ENCODE results near the gene IRF2. TPM values are rescaled to one million over a fixed set of nuclear protein-coding genes. Genes with fewer than 3 reads are reported as not detected.

Gene IRF2
- total RNA-seq, 1 donor from 2014 or later: 12.6 TPM

DNA sequence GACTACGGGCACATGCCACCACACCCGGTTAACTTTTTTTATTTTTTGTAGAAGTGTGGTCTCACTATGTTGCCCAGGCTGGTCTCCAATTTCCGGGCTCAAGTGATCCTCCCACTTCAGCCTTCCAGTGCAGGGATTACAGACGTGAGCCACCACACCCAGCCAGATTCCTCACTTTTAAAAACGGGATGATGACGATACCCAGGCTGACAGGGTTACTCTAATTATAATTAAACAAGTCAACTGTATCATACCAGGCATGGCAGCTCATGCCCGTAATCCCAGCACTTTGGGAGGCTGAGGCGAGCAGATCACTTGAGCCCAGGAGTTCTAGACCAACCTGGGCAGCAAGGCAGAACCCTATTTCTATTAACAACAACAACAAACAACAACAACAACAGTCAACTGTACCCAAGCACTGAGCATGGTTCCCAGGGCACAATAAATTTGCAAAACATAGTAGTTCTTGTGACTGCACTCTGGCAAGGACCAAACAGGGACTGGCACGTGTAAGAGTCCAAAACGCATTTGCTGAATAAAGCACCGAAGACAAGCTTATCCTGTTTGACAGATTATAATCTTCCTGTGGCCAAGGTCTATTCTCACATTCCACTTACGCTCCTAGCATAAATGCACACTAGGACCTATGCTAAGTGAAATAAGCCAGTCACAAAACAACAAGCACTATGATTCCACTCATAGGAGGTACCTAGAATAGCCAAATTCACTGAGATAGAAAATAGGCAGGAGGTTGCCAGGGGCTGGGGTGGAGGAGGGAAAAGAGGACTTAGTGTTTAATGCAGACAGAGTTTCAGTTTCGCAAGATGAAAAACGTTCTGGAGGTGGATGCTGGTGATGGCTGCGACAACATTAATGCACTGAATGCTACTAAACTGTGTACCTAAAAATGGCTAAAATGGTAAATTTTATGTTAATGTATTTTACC lies 77.5 kb downstream of the IRF2 start:
- Mint-ChIP-seq H3K27me3 (ENCODE audit: low read depth) (no peaks in the 10 kb centered on the region), H3K4me3 (no peak overlapping the region), H3K36me3 (ENCODE audit: low read depth) (peaks cover 22% of the 10 kb centered on the region), H3K9me3 (no peaks in the 10 kb centered on the region), H3K27ac (ENCODE audit: unreplicated experiment) (no peak overlapping the region), H3K4me1 (peaks cover 24% of the 10 kb centered on the region)
- TF ChIP-seq, protein P1, sequence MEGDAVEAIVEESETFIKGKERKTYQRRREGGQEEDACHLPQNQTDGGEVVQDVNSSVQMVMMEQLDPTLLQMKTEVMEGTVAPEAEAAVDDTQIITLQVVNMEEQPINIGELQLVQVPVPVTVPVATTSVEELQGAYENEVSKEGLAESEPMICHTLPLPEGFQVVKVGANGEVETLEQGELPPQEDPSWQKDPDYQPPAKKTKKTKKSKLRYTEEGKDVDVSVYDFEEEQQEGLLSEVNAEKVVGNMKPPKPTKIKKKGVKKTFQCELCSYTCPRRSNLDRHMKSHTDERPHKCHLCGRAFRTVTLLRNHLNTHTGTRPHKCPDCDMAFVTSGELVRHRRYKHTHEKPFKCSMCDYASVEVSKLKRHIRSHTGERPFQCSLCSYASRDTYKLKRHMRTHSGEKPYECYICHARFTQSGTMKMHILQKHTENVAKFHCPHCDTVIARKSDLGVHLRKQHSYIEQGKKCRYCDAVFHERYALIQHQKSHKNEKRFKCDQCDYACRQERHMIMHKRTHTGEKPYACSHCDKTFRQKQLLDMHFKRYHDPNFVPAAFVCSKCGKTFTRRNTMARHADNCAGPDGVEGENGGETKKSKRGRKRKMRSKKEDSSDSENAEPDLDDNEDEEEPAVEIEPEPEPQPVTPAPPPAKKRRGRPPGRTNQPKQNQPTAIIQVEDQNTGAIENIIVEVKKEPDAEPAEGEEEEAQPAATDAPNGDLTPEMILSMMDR (conservative IDR thresholded peaks at IDR 0.05): no peak
- DNase-seq (ENCODE audit: low read depth, low spot score): no peak

DNA sequence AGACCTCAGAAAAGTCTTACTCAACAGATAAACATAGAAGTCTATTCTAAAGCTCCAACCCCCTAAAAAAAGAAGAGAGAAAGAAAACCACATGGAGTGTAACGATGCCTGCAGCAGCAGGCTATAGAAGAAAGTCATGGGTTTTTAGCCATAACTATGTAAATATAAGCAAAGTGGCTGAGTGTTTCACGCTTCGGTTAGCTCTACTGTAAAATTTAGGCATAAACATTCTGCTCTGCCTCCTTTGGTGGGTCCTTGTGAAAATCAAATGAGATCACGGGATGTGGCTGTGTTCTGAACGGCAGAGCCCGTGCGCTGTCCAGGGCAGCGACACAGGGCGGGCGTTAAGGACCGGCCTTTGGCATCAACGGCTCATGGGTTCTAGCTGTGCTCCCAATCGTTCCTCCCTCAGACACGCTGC lies 78.4 kb downstream of the IRF2 start:
- H3K4me3 Mint-ChIP-seq: no peak overlapping the region
- no peak for DNase-seq (ENCODE audit: low read depth, low spot score)
- H3K9me3 Mint-ChIP-seq: no peaks in the 10 kb centered on the region
- no peaks in the 10 kb centered on the region for H3K27me3 Mint-ChIP-seq (ENCODE audit: low read depth)
- TF ChIP-seq, protein P1 (conservative IDR thresholded peaks at IDR 0.05): no peak
- H3K36me3 Mint-ChIP-seq (ENCODE audit: low read depth): peaks cover 30% of the 10 kb centered on the region
- H3K4me1 Mint-ChIP-seq: peaks cover 18% of the 10 kb centered on the region
- H3K27ac Mint-ChIP-seq (ENCODE audit: unreplicated experiment): no peak overlapping the region

DNA sequence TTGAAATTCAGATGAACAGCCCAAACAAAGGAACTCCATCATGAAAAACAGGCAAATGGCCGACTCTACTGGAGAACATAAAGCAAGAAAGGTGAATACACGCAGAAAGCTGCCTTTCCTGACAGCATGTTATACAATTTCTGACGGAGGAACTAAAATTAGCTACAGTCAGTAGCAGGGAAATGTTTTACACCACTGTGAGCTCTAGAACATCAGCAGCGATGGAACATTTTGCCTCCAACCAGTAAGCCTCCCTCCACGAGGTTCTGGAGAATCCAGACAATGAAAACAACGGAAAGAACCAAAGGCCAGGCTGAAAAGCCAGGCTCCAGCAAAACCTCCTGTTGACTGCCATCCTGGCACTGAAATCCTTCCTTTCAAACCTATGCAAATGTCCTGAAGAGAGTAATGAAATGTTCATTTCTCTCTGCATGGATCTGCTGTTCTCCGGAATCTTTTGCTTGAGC lies 78.9 kb downstream of the IRF2 start:
- H3K4me1 Mint-ChIP-seq: peaks cover 14% of the 10 kb centered on the region
- H3K9me3 Mint-ChIP-seq: no peaks in the 10 kb centered on the region
- H3K36me3 Mint-ChIP-seq (ENCODE audit: low read depth): peaks cover 32% of the 10 kb centered on the region
- H3K4me3 Mint-ChIP-seq: no peak overlapping the region
- DNase-seq (ENCODE audit: low read depth, low spot score): no peak
- H3K27me3 Mint-ChIP-seq (ENCODE audit: low read depth): no peaks in the 10 kb centered on the region
- no peak overlapping the region for H3K27ac Mint-ChIP-seq (ENCODE audit: unreplicated experiment)
- TF ChIP-seq, protein P1 (conservative IDR thresholded peaks at IDR 0.05): no peak

DNA sequence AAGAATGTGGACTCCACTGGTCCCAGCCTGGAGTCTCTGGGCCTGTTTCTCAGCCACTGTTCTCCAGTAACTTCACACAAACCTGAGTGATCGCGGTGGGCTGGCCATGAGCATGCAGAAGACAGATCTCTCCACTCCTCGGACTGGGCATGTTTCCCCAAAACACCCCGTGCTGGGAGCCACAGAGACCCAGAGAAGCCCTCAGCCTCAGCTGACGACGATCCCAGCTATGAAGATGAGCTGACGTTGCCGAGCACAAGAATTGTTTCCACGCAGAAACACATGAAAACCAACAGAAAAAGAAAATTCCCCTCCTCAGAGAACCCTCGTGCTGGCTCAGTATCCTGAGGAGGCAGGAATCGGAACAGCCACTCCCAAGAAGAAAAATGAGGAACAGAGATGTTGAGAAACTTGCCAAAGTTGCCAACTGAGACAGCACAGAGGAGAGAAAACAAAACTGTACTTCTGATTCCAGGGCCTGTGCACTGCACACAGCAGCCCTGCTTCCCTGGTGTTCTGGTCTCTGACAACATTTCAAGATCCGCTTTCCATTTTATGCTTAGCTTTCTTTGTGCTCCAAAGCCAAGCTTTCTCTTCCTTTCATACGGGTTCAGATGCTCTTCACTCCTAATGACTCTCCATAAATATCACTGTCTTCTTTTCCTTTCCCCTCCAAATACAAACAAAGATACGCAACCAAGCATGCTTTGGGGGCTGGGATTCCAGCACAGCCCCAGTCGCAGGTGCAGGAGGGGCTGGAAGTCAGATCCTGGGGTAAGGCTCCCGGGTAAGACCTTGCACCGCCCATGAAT lies 81.4 kb downstream of the IRF2 start:
- Mint-ChIP-seq H3K4me1 (peaks cover 24% of the 10 kb centered on the region), H3K27ac (ENCODE audit: unreplicated experiment) (peak overlapping the region; percentile 36), H3K4me3 (no peak overlapping the region), H3K36me3 (ENCODE audit: low read depth) (peaks cover 32% of the 10 kb centered on the region), H3K27me3 (ENCODE audit: low read depth) (no peaks in the 10 kb centered on the region), H3K9me3 (no peaks in the 10 kb centered on the region)
- DNase-seq (ENCODE audit: low read depth, low spot score): no peak
- TF ChIP-seq, protein P1 (conservative IDR thresholded peaks at IDR 0.05): no peak

DNA sequence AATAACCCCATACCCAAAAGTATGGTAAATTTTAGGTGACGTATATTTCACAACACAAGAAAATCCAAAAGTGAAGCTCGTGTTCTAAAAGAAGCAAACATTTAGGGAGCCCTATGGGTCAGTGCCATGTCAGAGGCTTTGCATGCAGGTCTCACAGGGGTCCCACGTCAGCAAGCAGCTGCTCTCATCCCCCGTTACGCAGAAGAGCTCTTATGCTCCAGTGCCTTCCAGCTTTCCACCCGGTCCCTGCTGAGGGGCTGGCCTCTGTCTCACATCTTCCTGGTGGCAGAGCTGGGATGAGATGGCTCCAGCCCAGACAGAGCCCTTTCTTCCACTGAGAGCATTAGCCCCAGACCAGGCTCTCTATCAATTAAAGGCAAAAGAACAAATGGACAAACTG lies 82.0 kb downstream of the IRF2 start:
- no peaks in the 10 kb centered on the region for H3K9me3 Mint-ChIP-seq
- TF ChIP-seq, protein P1 (conservative IDR thresholded peaks at IDR 0.05): no peak
- peaks cover 26% of the 10 kb centered on the region for H3K4me1 Mint-ChIP-seq
- no peak overlapping the region for H3K27ac Mint-ChIP-seq (ENCODE audit: unreplicated experiment)
- H3K27me3 Mint-ChIP-seq (ENCODE audit: low read depth): no peaks in the 10 kb centered on the region
- no peak for DNase-seq (ENCODE audit: low read depth, low spot score)
- no peak overlapping the region for H3K4me3 Mint-ChIP-seq
- H3K36me3 Mint-ChIP-seq (ENCODE audit: low read depth): peaks cover 33% of the 10 kb centered on the region

Data from neural crest cell (in vitro differentiated cells).